ENCODE results near the gene MIEN1. TPM values are rescaled to one million over a fixed set of nuclear protein-coding genes. Genes with fewer than 3 reads are reported as not detected.

The MIEN1 gene, protein sequence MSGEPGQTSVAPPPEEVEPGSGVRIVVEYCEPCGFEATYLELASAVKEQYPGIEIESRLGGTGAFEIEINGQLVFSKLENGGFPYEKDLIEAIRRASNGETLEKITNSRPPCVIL
- total RNA-seq (10 to 100 TPM; 53.6 to 67.8 (median 61.8) TPM), polyA plus RNA-seq (152 TPM)
- long read RNA-seq, donor 1, transcript MIEN1-202 (3 exons, 825 nt), result minor isoform, 6 of 38 reads
- long read RNA-seq, donor 1, transcript MIEN1-201 (4 exons, 1,006 nt), result major isoform, 31 of 38 reads
- long read RNA-seq, donor 1, partial matches to known transcripts, result 0 of 38 reads
- long read RNA-seq, donor 1, other reads (novel, unspliced or antisense), result 0 of 38 reads
- long read RNA-seq, donor 2, transcript MIEN1-202 (3 exons, 825 nt), result minor isoform, 7 of 34 reads
- long read RNA-seq, donor 2, transcript MIEN1-201 (4 exons, 1,006 nt), result major isoform, 24 of 34 reads
- long read RNA-seq, donor 2, partial matches to known transcripts, result 1 of 34 reads
- long read RNA-seq, donor 2, other reads (novel, unspliced or antisense), result 0 of 34 reads
- long read RNA-seq, donor 3, transcript MIEN1-201 (4 exons, 1,006 nt), result major isoform, 6 of 7 reads
- long read RNA-seq, donor 3, partial matches to known transcripts, result 1 of 7 reads
- long read RNA-seq, donor 3, other reads (novel, unspliced or antisense), result 0 of 7 reads
- long read RNA-seq, donor 4, transcript MIEN1-201 (4 exons, 1,006 nt), result major isoform, 17 of 27 reads
- long read RNA-seq, donor 4, transcript MIEN1-202 (3 exons, 825 nt), result minor isoform, 8 of 27 reads
- long read RNA-seq, donor 4, partial matches to known transcripts, result 0 of 27 reads
- long read RNA-seq, donor 4, other reads (novel, unspliced or antisense), result 1 of 27 reads

DNA sequence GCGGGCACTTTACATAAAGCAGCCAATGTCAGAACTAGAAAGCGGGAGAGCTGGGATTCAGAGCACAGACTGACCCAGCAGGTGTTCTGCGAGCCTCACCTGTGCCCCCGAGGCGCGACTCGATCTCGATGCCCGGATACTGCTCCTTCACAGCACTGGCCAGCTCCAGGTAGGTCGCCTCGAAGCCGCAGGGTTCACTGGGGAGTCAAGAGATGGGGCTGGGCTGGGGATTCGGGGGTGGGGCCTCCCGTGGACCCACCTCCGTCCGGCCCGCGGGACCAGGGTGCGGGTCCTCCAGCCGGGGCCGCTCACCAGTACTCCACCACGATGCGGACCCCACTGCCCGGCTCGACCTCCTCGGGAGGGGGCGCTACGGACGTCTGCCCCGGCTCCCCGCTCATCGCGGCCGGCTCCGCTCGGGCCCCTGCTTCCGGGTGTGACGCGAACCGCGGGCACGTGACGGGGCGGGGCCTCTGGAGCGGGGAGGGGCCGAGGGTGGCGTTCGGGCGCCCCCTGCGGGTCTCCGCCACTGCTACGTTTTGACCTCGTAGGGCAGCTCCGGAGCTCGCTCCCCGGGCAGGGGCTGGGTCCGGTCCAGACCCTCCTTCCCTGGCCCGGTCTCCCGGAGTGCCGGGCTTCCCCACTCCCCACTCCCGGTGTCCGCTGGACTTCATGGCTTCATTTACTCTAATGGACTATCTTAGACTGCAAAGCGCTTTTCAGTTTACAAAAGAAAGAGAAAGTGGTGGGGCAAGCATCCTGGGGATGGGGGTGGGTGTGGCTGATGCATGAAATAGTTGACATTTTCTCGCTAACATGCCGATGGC, at the start of gene MIEN1:
Gene MIEN1 (minus strand): TSS at position 438 of the 827 bp plus-strand sequence. CDS start 37 bp downstream, at position 401.
- H3K9me3 ChIP-seq (ENCODE audit: control insufficient read depth, low read length), result no peaks in the 10 kb centered on the region
- intact Hi-C loops (cut with DNase I), result no loop called here
- peaks cover 2% of the 10 kb centered on the region for H3K4me1 ChIP-seq (ENCODE audit: control insufficient read depth, insufficient read depth, low read length)
- DNase-seq, result peak; percentile 91 to 97 (median 97)
- peak; percentile 96 to 97 for ATAC-seq
- WGBS, result under 1% methylated on average over 65 of the region's 65 CpGs
- H3K27me3 ChIP-seq (ENCODE audit: control insufficient read depth, insufficient read depth), result no peaks in the 10 kb centered on the region
- H3K27ac ChIP-seq (ENCODE audit: low read length), result peak within 1 kb of the TSS; percentile 81
- H3K4me3 ChIP-seq (ENCODE audit: low read length), result peak within 1 kb of the TSS; percentile 76

DNA sequence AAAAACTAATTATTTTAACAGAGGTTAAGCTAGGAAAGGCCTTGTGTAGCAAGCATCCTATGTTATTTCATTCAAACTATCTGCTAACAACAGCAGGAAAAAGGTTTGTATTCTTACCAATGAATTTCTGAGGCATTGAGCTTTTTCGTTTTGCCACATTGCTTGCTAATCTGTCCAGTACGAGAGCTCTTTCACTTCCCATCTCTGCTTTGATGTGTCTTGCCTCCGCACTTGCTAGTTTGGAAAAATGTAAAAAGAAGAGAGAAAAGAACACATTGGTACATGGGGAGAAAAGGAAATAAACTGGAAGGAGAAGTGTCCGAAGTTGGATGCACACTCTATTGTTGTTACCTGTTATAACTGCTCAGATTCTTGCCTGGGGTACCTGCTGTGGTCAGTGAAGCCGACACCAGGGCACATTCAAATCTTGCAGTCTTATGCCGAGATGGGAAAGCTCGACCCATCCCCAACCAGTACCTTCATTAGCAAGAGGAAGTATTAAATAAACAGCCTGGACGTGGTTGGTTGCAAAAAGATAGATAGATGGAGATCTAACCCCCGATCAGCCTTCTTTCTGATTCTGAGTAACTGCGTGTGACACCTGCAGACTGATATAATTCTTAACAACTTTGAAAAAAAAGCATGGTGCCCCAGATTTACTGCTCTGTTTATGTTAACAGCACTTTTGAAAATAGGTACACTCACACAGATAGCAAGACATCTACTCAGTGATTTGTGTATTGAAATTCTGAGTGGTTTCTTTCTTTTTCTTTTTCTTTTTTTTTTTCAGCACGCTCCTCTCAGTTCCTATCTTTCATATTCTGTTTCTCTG, 47.4 kb upstream of the MIEN1 start:
- ATAC-seq (no peak), DNase-seq (no peak)
- H3K27ac ChIP-seq (ENCODE audit: low read length), result no peak overlapping the region
- H3K9me3 ChIP-seq (ENCODE audit: control insufficient read depth, low read length), result no peaks in the 10 kb centered on the region
- WGBS, result 48% methylated on average over 11 of the region's 11 CpGs
- H3K27me3 ChIP-seq (ENCODE audit: control insufficient read depth, insufficient read depth), result no peaks in the 10 kb centered on the region
- intact Hi-C loops (cut with DNase I), result no loop called here
- no peak overlapping the region for H3K4me3 ChIP-seq (ENCODE audit: low read length)
- H3K4me1 ChIP-seq (ENCODE audit: control insufficient read depth, insufficient read depth, low read length), result peaks cover 1% of the 10 kb centered on the region

DNA sequence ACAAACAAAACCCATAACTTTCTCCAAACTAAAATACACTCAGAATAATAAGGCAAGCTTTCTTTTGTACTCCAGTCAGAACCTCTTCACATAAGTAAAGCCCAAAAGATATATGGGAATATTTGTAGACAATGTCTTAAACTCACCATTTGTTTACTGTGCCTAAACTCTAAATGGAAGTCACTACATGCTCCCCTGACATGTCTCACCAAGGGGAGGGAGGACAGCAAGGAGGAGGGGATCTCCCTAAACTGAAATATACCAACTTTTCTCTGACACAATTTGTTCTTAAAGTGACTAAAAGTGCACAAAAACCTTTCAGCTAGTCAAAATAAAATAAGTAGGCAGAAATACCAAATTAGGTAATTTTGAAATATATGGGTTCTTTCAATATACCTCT, 45.9 kb upstream of the MIEN1 start:
- no peak for ATAC-seq
- no peak for DNase-seq
- Histone ChIP-seq H3K27ac (ENCODE audit: low read length) (no peak overlapping the region), H3K4me3 (ENCODE audit: low read length) (no peak overlapping the region), H3K9me3 (ENCODE audit: control insufficient read depth, low read length) (no peaks in the 10 kb centered on the region), H3K4me1 (ENCODE audit: control insufficient read depth, insufficient read depth, low read length) (no peaks in the 10 kb centered on the region), H3K27me3 (ENCODE audit: control insufficient read depth, insufficient read depth) (no peaks in the 10 kb centered on the region)
- intact Hi-C loops (cut with DNase I), result no loop called here

DNA sequence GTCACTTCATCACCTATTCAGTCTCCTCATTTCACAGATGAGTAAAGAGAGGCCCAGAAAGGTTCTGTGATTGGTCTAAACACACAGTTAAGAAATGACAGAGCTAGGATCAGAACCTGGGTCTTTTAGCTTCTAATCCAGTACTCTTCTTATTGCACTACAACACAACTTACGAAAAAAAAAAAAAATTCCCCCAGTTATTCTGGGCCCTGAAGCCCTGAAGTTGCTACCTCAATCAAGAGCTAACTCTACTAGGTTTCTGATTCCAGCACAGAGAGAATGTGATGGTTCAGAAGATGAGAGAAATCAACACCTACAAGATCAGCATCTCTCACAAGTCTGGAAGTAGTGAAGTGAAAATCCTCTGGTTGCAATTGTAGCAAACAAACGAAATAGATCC, 44.7 kb upstream of the MIEN1 start:
- no peak for DNase-seq
- Histone ChIP-seq H3K9me3 (ENCODE audit: control insufficient read depth, low read length) (no peaks in the 10 kb centered on the region), H3K27me3 (ENCODE audit: control insufficient read depth, insufficient read depth) (no peaks in the 10 kb centered on the region), H3K4me3 (ENCODE audit: low read length) (no peak overlapping the region), H3K27ac (ENCODE audit: low read length) (no peak overlapping the region), H3K4me1 (ENCODE audit: control insufficient read depth, insufficient read depth, low read length) (no peaks in the 10 kb centered on the region)
- intact Hi-C loops (cut with DNase I), result no loop called here
- ATAC-seq, result no peak
- WGBS, result 80% methylated on average over 2 of the region's 2 CpGs

DNA sequence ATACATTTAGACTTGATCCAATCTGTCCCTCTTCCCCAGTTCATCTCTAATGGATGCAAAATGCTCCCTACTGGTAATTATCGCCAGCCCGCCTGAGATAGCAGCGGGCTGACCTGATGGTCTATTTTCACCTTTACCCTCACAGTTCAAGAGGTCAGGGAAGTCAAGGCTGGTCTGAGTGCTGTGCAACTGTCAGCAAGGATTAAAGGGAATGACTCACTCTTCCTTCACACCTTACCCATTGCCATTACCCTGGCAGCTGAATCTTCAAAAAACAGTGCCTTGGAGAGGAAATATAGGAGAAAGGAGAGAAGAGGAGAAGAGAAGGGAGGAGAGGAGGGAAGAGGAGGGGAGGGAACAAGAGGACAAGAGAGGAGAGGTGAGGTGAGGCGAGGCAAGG, 43.7 kb upstream of the MIEN1 start:
- no peaks in the 10 kb centered on the region for H3K27me3 ChIP-seq (ENCODE audit: control insufficient read depth, insufficient read depth)
- no peak for DNase-seq
- WGBS, result 71% methylated on average over 4 of the region's 4 CpGs
- H3K9me3 ChIP-seq (ENCODE audit: control insufficient read depth, low read length), result no peaks in the 10 kb centered on the region
- H3K4me3 ChIP-seq (ENCODE audit: low read length), result no peak overlapping the region
- no peak for ATAC-seq
- no peak overlapping the region for H3K27ac ChIP-seq (ENCODE audit: low read length)
- H3K4me1 ChIP-seq (ENCODE audit: control insufficient read depth, insufficient read depth, low read length), result no peaks in the 10 kb centered on the region
- intact Hi-C loops (cut with DNase I), result no loop called here

DNA sequence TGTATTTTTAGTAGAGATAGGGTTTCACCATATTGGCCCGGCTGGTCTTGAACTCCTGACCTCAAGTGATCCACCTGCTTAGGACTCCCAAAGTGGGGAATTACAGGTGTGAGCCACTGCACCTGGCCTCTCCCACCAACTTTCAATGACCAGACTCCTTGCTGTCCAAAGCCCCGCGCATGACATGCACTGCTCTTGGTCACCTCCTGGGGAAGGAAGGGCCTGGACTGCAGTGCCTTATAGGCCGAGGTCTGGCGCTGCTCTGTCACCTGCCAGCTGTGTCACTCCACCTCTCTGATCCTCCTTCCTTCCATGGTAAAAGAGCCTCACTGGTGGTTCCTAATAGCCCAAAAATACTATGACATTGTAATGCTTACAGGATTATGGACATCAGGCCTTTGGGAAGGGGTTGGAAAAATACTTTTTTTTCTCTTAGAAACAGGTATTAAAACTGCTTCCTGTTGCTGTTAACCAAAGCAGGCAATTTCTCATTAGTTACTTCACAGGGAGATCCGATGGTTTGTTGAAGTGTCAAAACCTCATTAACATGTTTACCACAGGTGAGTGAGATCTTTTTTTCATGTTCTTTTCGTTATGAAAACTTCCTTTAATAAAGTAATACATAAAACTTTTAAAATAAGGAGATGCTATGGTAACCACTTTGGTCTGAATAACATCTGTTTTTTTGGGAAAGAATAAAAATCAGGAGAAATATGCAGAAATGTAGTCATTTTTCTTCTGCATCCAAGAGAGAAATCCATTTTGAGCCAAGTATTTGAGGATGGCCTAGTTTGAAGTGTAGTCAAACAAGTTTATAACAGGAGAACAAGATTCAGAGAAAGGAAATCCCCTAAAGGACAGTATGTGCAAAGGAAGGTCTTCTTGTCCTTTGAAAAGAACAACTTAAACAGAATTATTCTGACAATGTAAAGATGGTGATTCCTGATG, 42.9 kb upstream of the MIEN1 start:
- ATAC-seq (no peak), DNase-seq (no peak)
- Histone ChIP-seq H3K27me3 (ENCODE audit: control insufficient read depth, insufficient read depth) (no peaks in the 10 kb centered on the region), H3K4me3 (ENCODE audit: low read length) (no peak overlapping the region), H3K4me1 (ENCODE audit: control insufficient read depth, insufficient read depth, low read length) (no peaks in the 10 kb centered on the region), H3K9me3 (ENCODE audit: control insufficient read depth, low read length) (no peaks in the 10 kb centered on the region), H3K27ac (ENCODE audit: low read length) (no peak overlapping the region)
- WGBS, result 81% methylated on average over 7 of the region's 7 CpGs
- intact Hi-C loops (cut with DNase I), result no loop called here

DNA sequence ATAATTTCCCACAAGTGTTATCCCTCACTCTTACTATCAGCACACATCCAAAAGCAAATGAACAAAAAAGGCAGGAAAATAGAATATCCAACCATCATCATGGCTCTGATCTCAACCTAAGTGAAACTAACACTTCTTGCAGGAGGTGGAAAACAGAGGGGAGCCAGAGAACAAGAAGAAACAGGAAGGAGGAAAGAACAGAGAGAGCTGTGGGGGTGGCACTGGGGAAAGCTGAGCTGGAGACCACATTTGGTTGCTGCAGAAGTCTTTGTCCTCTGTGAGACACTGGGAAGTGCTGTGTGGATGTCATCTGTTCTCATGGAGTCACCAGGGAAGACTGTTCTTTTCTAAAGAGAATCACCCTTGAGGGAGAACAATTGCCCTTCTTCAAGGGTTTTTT, 42.1 kb upstream of the MIEN1 start:
- no peak for DNase-seq
- intact Hi-C loops (cut with DNase I), result no loop called here
- Histone ChIP-seq H3K27ac (ENCODE audit: low read length) (no peak overlapping the region), H3K4me3 (ENCODE audit: low read length) (no peak overlapping the region), H3K4me1 (ENCODE audit: control insufficient read depth, insufficient read depth, low read length) (no peaks in the 10 kb centered on the region), H3K27me3 (ENCODE audit: control insufficient read depth, insufficient read depth) (no peaks in the 10 kb centered on the region), H3K9me3 (ENCODE audit: control insufficient read depth, low read length) (no peaks in the 10 kb centered on the region)
- no peak for ATAC-seq

DNA sequence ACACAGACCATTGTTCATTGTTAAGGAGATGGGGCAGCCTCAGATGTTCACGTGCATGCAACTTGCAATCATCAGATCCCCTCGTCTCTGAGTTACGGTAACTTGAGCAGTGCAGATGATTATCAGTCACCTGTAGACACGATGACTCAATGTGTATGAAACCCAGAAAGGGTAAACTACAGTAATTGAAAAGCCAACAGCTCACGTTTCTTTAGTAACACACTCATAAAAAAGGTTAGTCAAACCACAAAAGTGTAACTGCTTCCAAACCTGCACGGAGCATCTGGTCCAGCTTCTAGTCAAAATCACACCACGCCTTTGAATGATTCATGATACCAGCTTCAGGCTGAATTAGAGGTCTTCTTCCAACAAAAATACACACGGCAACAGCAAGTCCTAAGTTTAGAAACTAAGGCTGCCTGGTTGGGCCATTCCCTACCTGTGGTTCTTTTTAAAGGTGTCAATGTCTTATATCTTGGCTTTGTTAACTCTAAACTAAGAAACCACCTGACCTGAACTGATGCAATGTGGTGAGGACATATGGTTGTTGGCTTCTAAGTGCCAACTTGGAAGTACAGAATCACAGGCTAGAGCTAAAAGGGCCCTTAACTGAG, 39.7 kb upstream of the MIEN1 start:
- intact Hi-C loops (cut with DNase I), result no loop called here
- Histone ChIP-seq H3K4me1 (ENCODE audit: control insufficient read depth, insufficient read depth, low read length) (no peaks in the 10 kb centered on the region), H3K9me3 (ENCODE audit: control insufficient read depth, low read length) (no peaks in the 10 kb centered on the region), H3K27ac (ENCODE audit: low read length) (no peak overlapping the region), H3K27me3 (ENCODE audit: control insufficient read depth, insufficient read depth) (no peaks in the 10 kb centered on the region), H3K4me3 (ENCODE audit: low read length) (no peak overlapping the region)
- DNase-seq (no peak), ATAC-seq (no peak)
- WGBS, result 71% methylated on average over 8 of the region's 8 CpGs

DNA sequence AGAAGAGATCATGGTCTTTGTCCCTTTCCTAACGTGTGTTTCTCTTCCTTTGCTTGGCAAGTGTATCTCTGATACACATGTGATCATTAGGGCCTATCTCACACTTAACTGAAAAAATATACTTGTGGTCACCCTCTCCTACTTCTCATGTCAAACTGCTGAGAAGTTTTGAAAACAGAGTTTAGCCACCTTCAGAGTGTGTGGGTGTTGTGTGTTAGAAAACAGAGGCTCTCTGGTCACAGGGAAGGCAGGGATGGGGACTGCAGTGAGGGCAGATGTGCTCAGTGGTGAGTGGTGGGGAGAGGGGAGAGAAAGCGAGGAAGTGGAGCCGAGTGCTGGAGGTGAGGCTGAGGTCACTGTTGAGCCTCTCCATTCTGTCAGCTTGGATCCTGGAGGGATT, 36.8 kb upstream of the MIEN1 start:
- ATAC-seq (no peak), DNase-seq (no peak)
- Histone ChIP-seq H3K4me1 (ENCODE audit: control insufficient read depth, insufficient read depth, low read length) (no peaks in the 10 kb centered on the region), H3K4me3 (ENCODE audit: low read length) (no peak overlapping the region), H3K27me3 (ENCODE audit: control insufficient read depth, insufficient read depth) (no peaks in the 10 kb centered on the region), H3K27ac (ENCODE audit: low read length) (no peak overlapping the region), H3K9me3 (ENCODE audit: control insufficient read depth, low read length) (no peaks in the 10 kb centered on the region)
- intact Hi-C loops (cut with DNase I), result no loop called here
- 44% methylated on average over 3 of the region's 3 CpGs for WGBS

Data from right cardiac atrium (tissue), 5 donors.